Measurements from ENCODE around the gene RNU7-1. TPM values are rescaled to one million over a fixed set of nuclear protein-coding genes. Genes with fewer than 3 reads are reported as not detected.
A peak's percentile ranks its signal among the peaks of the same experiment; 100 is the strongest.

The RNU7-1 gene
- total RNA-seq (2011; cell fraction: chromatin; rRNA removed; ENCODE audit: low replicate concordance), result not detected in 2 replicates
- total RNA-seq (2011; cell fraction: nucleolus; rRNA removed), result not detected in 2 replicates
- total RNA-seq (2011; cell fraction: nucleoplasm; rRNA removed), result not detected in 2 replicates
- total RNA-seq (2014; rRNA removed) (not detected in 2 replicates), total RNA-seq (2014; rRNA removed; fragmentation: Illumina TruSeq; extraction: Trizol) (not detected in 2 replicates), total RNA-seq (2015; rRNA removed; fragmentation: Illumina TruSeq; extraction: Trizol) (not detected in 2 replicates), total RNA-seq (2021) (not detected in 2 replicates), polyA plus RNA-seq (2011; rRNA removed) (not detected in 2 replicates), polyA plus RNA-seq (2014; fragmentation: Illumina TruSeq; extraction: Trizol) (not detected in 2 replicates), polyA plus RNA-seq (2014; fragmentation: Nextera tagmentation; extraction: Ambion mirVana) (not detected), polyA plus RNA-seq (2014; rRNA removed) (not detected in 2 replicates), polyA minus RNA-seq (2011; rRNA and poly(A)+ RNA removed) (not detected in 2 replicates), Bru-seq, nascent RNA (percentile 64 among the genes with signal in this experiment), BruChase-seq, experiment 1, labeled RNA remaining after a 2-hour chase (percentile 71 among the genes with signal in this experiment), BruChase-seq, experiment 2, labeled RNA remaining after a 6-hour chase (percentile 72 among the genes with signal in this experiment)
- polyA plus RNA-seq (2011; cell fraction: cytosol; rRNA removed), result not detected in 2 replicates
- not detected in 2 replicates for polyA plus RNA-seq (2011; cell fraction: nucleus; rRNA removed)
- polyA plus RNA-seq (2012), result not detected in 2 replicates
- not detected in 2 replicates for polyA minus RNA-seq (2011; cell fraction: cytosol; rRNA and poly(A)+ RNA removed)
- polyA minus RNA-seq (2011; cell fraction: nucleus; rRNA and poly(A)+ RNA removed), result not detected in 2 replicates
- long read RNA-seq, experiment 1, result 0 reads
- long read RNA-seq, experiment 2, partial matches to known transcripts, result 0 of 1 reads
- long read RNA-seq, experiment 2, other reads (novel, unspliced or antisense), result 0 of 1 reads
- long read RNA-seq, experiment 3, result 0 reads

DNA sequence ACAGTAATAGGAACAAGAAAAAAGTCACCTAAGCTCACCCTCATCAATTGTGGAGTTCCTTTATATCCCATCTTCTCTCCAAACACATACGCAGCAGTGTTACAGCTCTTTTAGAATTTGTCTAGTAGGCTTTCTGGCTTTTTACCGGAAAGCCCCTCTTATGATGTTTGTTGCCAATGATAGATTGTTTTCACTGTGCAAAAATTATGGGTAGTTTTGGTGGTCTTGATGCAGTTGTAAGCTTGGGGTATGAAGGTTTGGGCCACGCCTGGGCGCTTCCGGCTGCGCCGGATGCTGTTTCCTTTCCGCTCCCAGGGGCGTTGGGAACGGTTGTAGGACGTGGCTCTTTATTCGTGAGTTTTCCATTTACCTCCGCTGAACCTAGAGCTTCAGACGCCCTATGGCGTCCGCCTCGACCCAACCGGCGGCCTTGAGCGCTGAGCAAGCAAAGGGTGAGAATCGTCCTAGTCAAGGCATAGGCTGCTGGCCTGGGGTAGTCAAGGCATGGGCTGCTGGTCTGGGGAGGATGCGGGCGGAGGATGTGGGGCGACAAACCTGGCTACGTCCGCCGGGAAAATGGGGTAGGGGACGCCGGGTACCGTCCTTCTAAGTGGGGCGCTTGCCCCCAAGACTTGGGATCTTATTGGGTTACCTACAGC lies at the start of gene RNU7-1, which contains the start of gene C12orf57:
TSS of gene RNU7-1 (plus strand) at position 95 of the 659 bp plus-strand sequence.
TSS of gene C12orf57 (plus strand) at position 301 of the 659 bp plus-strand sequence. CDS start at position 401, 100 bp downstream.
- peak within 1 kb of the TSS; percentile 86 to 90 for H3K9ac ChIP-seq (ENCODE audit: insufficient read depth in 1 of 2, low read depth in 2 of 2, low read length in 2 of 2)
- DNase-seq (ENCODE audit: extremely low read depth in 1 of 4, low spot score in 3 of 4) (peak; percentile 54 to 94 (median 68)), ATAC-seq (peak; percentile 77), FAIRE-seq (no peak)
- no peaks in the 10 kb centered on the region for H4K20me1 ChIP-seq (replicated peaks; ENCODE audit: control insufficient read depth, insufficient read depth, low read length)
- under 1% methylated on average over 23 of the region's 31 CpGs for WGBS (ENCODE audit: insufficient coverage, low coverage, missing lambda C conversion rate)
- H3K27me3 ChIP-seq (ENCODE audit: control insufficient read depth in 2 of 2, insufficient read depth in 2 of 2, low read length in 2 of 2), result no peaks in the 10 kb centered on the region
- BruUV-seq (replicated peaks), result TSS peak; percentile 93
- no peaks in the 10 kb centered on the region for H3K9me3 ChIP-seq (replicated peaks; ENCODE audit: control insufficient read depth, insufficient read depth, low read depth, low read length)
- peaks cover 31% of the 10 kb centered on the region; the same call in 2 of the 3 replicates for H3K36me3 ChIP-seq (ENCODE audit: control insufficient read depth, insufficient read depth, low read length)
- intact Hi-C loops (cut with micrococcal nuclease) (loop anchor here (1.0 to 5.0 kb wide), 5 partner anchors 19 to 165 kb away; partner anchors contain the start of genes C1RL and TPI1), in situ Hi-C loops (cut with MboI) (loop anchor here (5.0 kb wide), 1 partner anchor 77 kb away; the partner anchor contains the start of gene TPI1)
- H3K4me3 ChIP-seq, result peak within 1 kb of the TSS; percentile 49
- POLR2A ChIA-PET, result interaction anchor here (0.5 to 6.3 kb wide), 39 partner anchors 10 to 474 kb away, joined by 3 to 98 read pairs (median 5); partner anchors contain the start of genes ATN1, C1RL, CDCA3 and LRRC23
- H3K79me2 ChIP-seq (ENCODE audit: control insufficient read depth, insufficient read depth, low read length), result peaks cover 13% of the 10 kb centered on the region
- H3K9me1 ChIP-seq (ENCODE audit: control insufficient read depth, insufficient read depth, low read length), result no peaks in the 10 kb centered on the region
- peak within 1 kb of the TSS; percentile 94 for H3K4me2 ChIP-seq (ENCODE audit: insufficient read depth, low read length)
- peaks cover 13 to 48% of the 10 kb centered on the region in 2 experiments for H3K4me1 ChIP-seq (replicated peaks in 1 of 2; ENCODE audit: control insufficient read depth in 2 of 2, insufficient read depth in 2 of 2, low read length in 2 of 2)
- CTCF ChIA-PET (ENCODE audit: low intra/inter-chr PET ratio), result interaction anchor here (1.3 to 2.3 kb wide), 5 partner anchors 18 to 166 kb away, joined by 4 to 14 read pairs (median 12); partner anchors contain the start of gene C1R
- H3K27ac ChIP-seq (ENCODE audit: extremely low read depth, low read depth, low read length), result peak within 1 kb of the TSS; percentile 96
- peak within 1 kb of the TSS; percentile 79 for H2AFZ ChIP-seq (ENCODE audit: low read depth, low read length)
- TF ChIP-seq RAD51 (IDR thresholded peaks at IDR 0.05; ENCODE audit: borderline replicate concordance, low read depth) (no peak), BHLHE40 (IDR thresholded peaks at IDR 0.05; ENCODE audit: low read length) (no peak), PCBP2 (IDR thresholded peaks at IDR 0.05; ENCODE audit: low read depth, low read length, poor library complexity, severe bottlenecking) (no peak), RBM22 (IDR thresholded peaks at IDR 0.05; ENCODE audit: low read depth, low read length, poor library complexity, severe bottlenecking) (peak; percentile 97), CREM (IDR thresholded peaks at IDR 0.05; ENCODE audit: low read depth) (peak; percentile 38; the same call in 1 of the 2 replicates), ZSCAN29 (IDR thresholded peaks at IDR 0.05) (no peak), ESRRA (IDR thresholded peaks at IDR 0.05; ENCODE audit: borderline replicate concordance, low read depth) (peak; percentile 34; the same call in 1 of the 2 replicates), MAFF (IDR thresholded peaks at IDR 0.05; ENCODE audit: low read length) (peak; percentile 19), MXI1 (IDR thresholded peaks at IDR 0.05; ENCODE audit: low read depth, low read length) (no peak; the same call in 1 of the 2 replicates), ZNF431 (CRISPR knock-in tag; IDR thresholded peaks at IDR 0.05) (no peak), RHOXF2B (CRISPR knock-in tag; conservative IDR thresholded peaks at IDR 0.05) (peak; percentile 89), CBFB (CRISPR knock-in tag; IDR thresholded peaks at IDR 0.05) (no peak), TGIF2 (CRISPR knock-in tag; IDR thresholded peaks at IDR 0.05) (no peak), SRSF3 (IDR thresholded peaks at IDR 0.05; ENCODE audit: insufficient read depth, low read length) (no peak)
- TF ChIP-seq, protein P1, sequence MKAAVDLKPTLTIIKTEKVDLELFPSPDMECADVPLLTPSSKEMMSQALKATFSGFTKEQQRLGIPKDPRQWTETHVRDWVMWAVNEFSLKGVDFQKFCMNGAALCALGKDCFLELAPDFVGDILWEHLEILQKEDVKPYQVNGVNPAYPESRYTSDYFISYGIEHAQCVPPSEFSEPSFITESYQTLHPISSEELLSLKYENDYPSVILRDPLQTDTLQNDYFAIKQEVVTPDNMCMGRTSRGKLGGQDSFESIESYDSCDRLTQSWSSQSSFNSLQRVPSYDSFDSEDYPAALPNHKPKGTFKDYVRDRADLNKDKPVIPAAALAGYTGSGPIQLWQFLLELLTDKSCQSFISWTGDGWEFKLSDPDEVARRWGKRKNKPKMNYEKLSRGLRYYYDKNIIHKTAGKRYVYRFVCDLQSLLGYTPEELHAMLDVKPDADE (conservative IDR thresholded peaks at IDR 0.05; ENCODE audit: control insufficient read depth, low read depth, low read length), result peak; percentile 95
- TF ChIP-seq, protein P2, sequence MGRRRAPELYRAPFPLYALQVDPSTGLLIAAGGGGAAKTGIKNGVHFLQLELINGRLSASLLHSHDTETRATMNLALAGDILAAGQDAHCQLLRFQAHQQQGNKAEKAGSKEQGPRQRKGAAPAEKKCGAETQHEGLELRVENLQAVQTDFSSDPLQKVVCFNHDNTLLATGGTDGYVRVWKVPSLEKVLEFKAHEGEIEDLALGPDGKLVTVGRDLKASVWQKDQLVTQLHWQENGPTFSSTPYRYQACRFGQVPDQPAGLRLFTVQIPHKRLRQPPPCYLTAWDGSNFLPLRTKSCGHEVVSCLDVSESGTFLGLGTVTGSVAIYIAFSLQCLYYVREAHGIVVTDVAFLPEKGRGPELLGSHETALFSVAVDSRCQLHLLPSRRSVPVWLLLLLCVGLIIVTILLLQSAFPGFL (CRISPR knock-in tag; IDR thresholded peaks at IDR 0.05), result 0 out of 2 replicates have a peak, but pooled peaks have one; percentile 90

Measured in K562 (cell line).